SJSA1 (cell line): ENCODE results near the gene DAG1. TPM values are rescaled to one million over a fixed set of nuclear protein-coding genes. Genes with fewer than 3 reads are reported as not detected.

Experiments
- DNase-seq, 2 experiments: peaks; one replicate each; pipeline ENCODE4 v3.0.0-alpha.2; 2015 to 2020; ENCODE audit warnings: low spot score in 2 of 2, low read depth in 1 of 2
- H3K27ac ChIP-seq: fragments of 250-450 bp; sonication (Bioruptor Pico); 2 replicates; pipeline ENCODE4 v1.5.1; 2020; ENCODE audit warnings: mild to moderate bottlenecking, moderate library complexity
- H3K27me3 ChIP-seq: fragments of 250-450 bp; sonication (Bioruptor Pico); replicated peaks from 2 replicates; pipeline ENCODE4 v1.5.1; 2020; ENCODE audit warnings: mild to moderate bottlenecking, moderate library complexity
- H3K36me3 ChIP-seq: fragments of 250-450 bp; sonication (Bioruptor Pico); 2 replicates; pipeline ENCODE4 v1.5.1; 2020; ENCODE audit warnings: mild to moderate bottlenecking
- H3K4me1 ChIP-seq: fragments of 250-450 bp; sonication (Bioruptor Pico); replicated peaks from 2 replicates; pipeline ENCODE4 v1.6.1; 2021; ENCODE audit warnings: mild to moderate bottlenecking
- H3K4me3 ChIP-seq: fragments of 250-450 bp; sonication (Bioruptor Pico); 2 replicates; pipeline ENCODE4 v1.5.1; 2020; ENCODE audit warnings: mild to moderate bottlenecking
- H3K9me3 ChIP-seq: fragments of 250-450 bp; sonication (Bioruptor Pico); replicated peaks from 2 replicates; pipeline ENCODE4 v1.5.1; 2020; ENCODE audit warnings: mild to moderate bottlenecking
- total RNA-seq: library from RNA; depleted of rRNA; stranded (reverse); fragments of >200 nt; shearing (Covaris generic); gene quantifications from 2 replicates; pipeline ENCODE4 v1.2.3, GENCODE V29; 2014

DAG1 gene
- total RNA-seq, 1 experiment from 2014 or later = 69.5 TPM

- no peaks in the 10 kb centered on the region for H3K27me3 ChIP-seq
- DNase-seq = no peak
- H3K9me3 ChIP-seq = no peaks in the 10 kb centered on the region
- H3K36me3 ChIP-seq = no peaks in the 10 kb centered on the region
- no peak overlapping the region for H3K4me3 ChIP-seq
- peaks cover 37% of the 10 kb centered on the region for H3K4me1 ChIP-seq
- H3K27ac ChIP-seq = peak overlapping the region; percentile 71; the same call in 1 of the 2 replicates
These were observed 9.1 kb upstream of the DAG1 start for GRCh38 chr3:49460956-49461355.

- Histone ChIP-seq H3K27me3 (no peaks in the 10 kb centered on the region), H3K4me3 (no peak overlapping the region), H3K4me1 (peaks cover 32% of the 10 kb centered on the region), H3K9me3 (no peaks in the 10 kb centered on the region), H3K27ac (peak overlapping the region; percentile 71), H3K36me3 (no peaks in the 10 kb centered on the region)
- DNase-seq = no peak
These were observed 8.5 kb upstream of the DAG1 start for GRCh38 chr3:49461443-49462171.

GRCh38 chr3:49462222-49462621 is 7.8 kb upstream of the DAG1 start:
- H3K27me3 ChIP-seq = no peaks in the 10 kb centered on the region
- H3K36me3 ChIP-seq = no peaks in the 10 kb centered on the region
- peaks cover 32% of the 10 kb centered on the region for H3K4me1 ChIP-seq
- H3K4me3 ChIP-seq = no peak overlapping the region
- H3K9me3 ChIP-seq = no peaks in the 10 kb centered on the region
- H3K27ac ChIP-seq = peak overlapping the region; percentile 71
- DNase-seq = peak; percentile 71

GRCh38 chr3:49465270-49466034 is 4.6 kb upstream of the DAG1 start:
- H3K27me3 ChIP-seq = no peaks in the 10 kb centered on the region
- H3K27ac ChIP-seq = 0 out of 2 replicates have a peak overlapping the region, but pooled peaks have one; percentile 40
- no peak for DNase-seq
- peaks cover 47% of the 10 kb centered on the region for H3K4me1 ChIP-seq
- H3K36me3 ChIP-seq = peaks cover 4% of the 10 kb centered on the region; the same call in 1 of the 2 replicates
- no peak overlapping the region for H3K4me3 ChIP-seq
- 0 out of 2 replicates have a peak, but pooled peaks cover 2% of the 10 kb centered on the region for H3K9me3 ChIP-seq

- Histone ChIP-seq H3K27me3 (no peaks in the 10 kb centered on the region), H3K4me1 (peaks cover 45% of the 10 kb centered on the region), H3K4me3 (no peak overlapping the region), H3K36me3 (peaks cover 5% of the 10 kb centered on the region; the same call in 1 of the 2 replicates), H3K27ac (no peak overlapping the region), H3K9me3 (0 out of 2 replicates have a peak, but pooled peaks cover 2% of the 10 kb centered on the region)
- no peak for DNase-seq
These were observed 4.0 kb upstream of the DAG1 start for GRCh38 chr3:49466085-49466484.

- Histone ChIP-seq H3K4me3 (peak overlapping the region; percentile 96), H3K27ac (peak overlapping the region; percentile 84), H3K36me3 (peaks cover 5% of the 10 kb centered on the region; the same call in 1 of the 2 replicates), H3K9me3 (0 out of 2 replicates have a peak, but pooled peaks cover 2% of the 10 kb centered on the region), H3K27me3 (no peaks in the 10 kb centered on the region), H3K4me1 (peaks cover 33% of the 10 kb centered on the region)
- peak; percentile 86 to 87 for DNase-seq
These were observed 781 bp upstream of the DAG1 start for GRCh38 chr3:49469037-49469935.

- H3K36me3 ChIP-seq = peaks cover 5% of the 10 kb centered on the region; the same call in 1 of the 2 replicates
- peaks cover 24% of the 10 kb centered on the region for H3K4me1 ChIP-seq
- peak overlapping the region; percentile 96 for H3K4me3 ChIP-seq
- no peaks in the 10 kb centered on the region for H3K27me3 ChIP-seq
- 0 out of 2 replicates have a peak, but pooled peaks cover 2% of the 10 kb centered on the region for H3K9me3 ChIP-seq
- peak in 1 of 2 experiments; percentile 46 for DNase-seq
- peak overlapping the region; percentile 63 for H3K27ac ChIP-seq
These were observed 800 bp downstream of the DAG1 start for GRCh38 chr3:49470714-49471420.

- DNase-seq = no peak
- Histone ChIP-seq H3K27me3 (no peaks in the 10 kb centered on the region), H3K4me3 (no peak overlapping the region), H3K4me1 (peaks cover 23% of the 10 kb centered on the region), H3K9me3 (0 out of 2 replicates have a peak, but pooled peaks cover 2% of the 10 kb centered on the region), H3K36me3 (peaks cover 6% of the 10 kb centered on the region; the same call in 1 of the 2 replicates), H3K27ac (no peak overlapping the region)
These were observed 1.9 kb downstream of the DAG1 start for GRCh38 chr3:49471856-49472495.

- H3K4me3 ChIP-seq = no peak overlapping the region
- DNase-seq = no peak
- no peaks in the 10 kb centered on the region for H3K27me3 ChIP-seq
- H3K27ac ChIP-seq = no peak overlapping the region
- no peaks in the 10 kb centered on the region for H3K9me3 ChIP-seq
- peaks cover 2% of the 10 kb centered on the region for H3K4me1 ChIP-seq
- H3K36me3 ChIP-seq = peaks cover 7% of the 10 kb centered on the region; the same call in 1 of the 2 replicates
These were observed 6.5 kb downstream of the DAG1 start for GRCh38 chr3:49476563-49476962.

GRCh38 chr3:49482766-49483165 is 12.7 kb downstream of the DAG1 start:
- Histone ChIP-seq H3K27me3 (no peaks in the 10 kb centered on the region), H3K4me3 (no peak overlapping the region), H3K9me3 (no peaks in the 10 kb centered on the region), H3K36me3 (no peaks in the 10 kb centered on the region; the same call in 1 of the 2 replicates), H3K27ac (no peak overlapping the region), H3K4me1 (no peaks in the 10 kb centered on the region)
- no peak for DNase-seq

GRCh38 chr3:49484471-49484870 is 14.4 kb downstream of the DAG1 start:
- no peaks in the 10 kb centered on the region for H3K9me3 ChIP-seq
- no peak for DNase-seq
- H3K36me3 ChIP-seq = no peaks in the 10 kb centered on the region; the same call in 1 of the 2 replicates
- no peaks in the 10 kb centered on the region for H3K27me3 ChIP-seq
- H3K27ac ChIP-seq = no peak overlapping the region
- no peaks in the 10 kb centered on the region for H3K4me1 ChIP-seq
- H3K4me3 ChIP-seq = no peak overlapping the region

GRCh38 chr3:49489247-49489646 is 19.2 kb downstream of the DAG1 start:
- Histone ChIP-seq H3K27me3 (no peaks in the 10 kb centered on the region), H3K9me3 (no peaks in the 10 kb centered on the region)
- no peak for DNase-seq

More at GRCh38 chr3:49489247-49489646, 19.2 kb downstream of the DAG1 start:
- no peak overlapping the region for H3K27ac ChIP-seq
- no peak overlapping the region for H3K4me3 ChIP-seq
- H3K4me1 ChIP-seq = no peaks in the 10 kb centered on the region
- H3K36me3 ChIP-seq = no peaks in the 10 kb centered on the region
